ENCODE data around the gene SPNS2. TPM values are rescaled to one million over a fixed set of nuclear protein-coding genes. Genes with fewer than 3 reads are reported as not detected.

The SPNS2 gene
- polyA plus RNA-seq, 3 donors from 2014 or later, result 0.26 TPM; not detected in 2

DNA sequence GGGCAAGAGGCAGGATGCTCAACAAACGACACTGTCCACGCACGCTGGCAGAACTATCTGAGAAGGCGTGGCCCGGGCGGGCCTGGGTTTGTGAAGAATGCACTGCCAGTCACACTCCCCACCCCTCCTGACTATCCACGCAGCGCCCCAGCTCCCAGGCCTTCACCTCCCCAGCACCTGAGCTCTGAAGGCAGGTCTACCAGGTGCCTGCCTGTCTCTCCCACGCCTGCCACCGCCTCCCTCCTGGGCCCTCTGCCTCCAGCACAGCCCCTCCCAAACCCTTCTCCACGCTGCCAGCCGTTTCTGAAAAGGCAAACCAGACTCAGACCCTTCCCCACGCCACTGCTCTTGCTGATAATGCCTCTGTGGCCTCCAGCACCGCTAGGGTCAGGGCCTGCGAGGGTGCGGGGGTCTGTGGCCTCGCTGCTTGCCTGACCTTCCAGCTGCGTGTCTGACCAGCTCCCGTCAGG lies 44.9 kb downstream of the SPNS2 start:
- Mint-ChIP-seq H3K4me1 (no peaks in the 10 kb centered on the region), H3K9me3 (no peaks in the 10 kb centered on the region), H3K4me3 (no peak overlapping the region), H3K36me3 (peaks cover 4 to 10% (median 5%) of the 10 kb centered on the region in 3 donors), H3K27me3 (ENCODE audit: low read depth in 3 of 3) (peaks cover 0 to 2% (median 0%) of the 10 kb centered on the region in 3 donors), H3K27ac (no peak overlapping the region)
- DNase-seq, result no peak

DNA sequence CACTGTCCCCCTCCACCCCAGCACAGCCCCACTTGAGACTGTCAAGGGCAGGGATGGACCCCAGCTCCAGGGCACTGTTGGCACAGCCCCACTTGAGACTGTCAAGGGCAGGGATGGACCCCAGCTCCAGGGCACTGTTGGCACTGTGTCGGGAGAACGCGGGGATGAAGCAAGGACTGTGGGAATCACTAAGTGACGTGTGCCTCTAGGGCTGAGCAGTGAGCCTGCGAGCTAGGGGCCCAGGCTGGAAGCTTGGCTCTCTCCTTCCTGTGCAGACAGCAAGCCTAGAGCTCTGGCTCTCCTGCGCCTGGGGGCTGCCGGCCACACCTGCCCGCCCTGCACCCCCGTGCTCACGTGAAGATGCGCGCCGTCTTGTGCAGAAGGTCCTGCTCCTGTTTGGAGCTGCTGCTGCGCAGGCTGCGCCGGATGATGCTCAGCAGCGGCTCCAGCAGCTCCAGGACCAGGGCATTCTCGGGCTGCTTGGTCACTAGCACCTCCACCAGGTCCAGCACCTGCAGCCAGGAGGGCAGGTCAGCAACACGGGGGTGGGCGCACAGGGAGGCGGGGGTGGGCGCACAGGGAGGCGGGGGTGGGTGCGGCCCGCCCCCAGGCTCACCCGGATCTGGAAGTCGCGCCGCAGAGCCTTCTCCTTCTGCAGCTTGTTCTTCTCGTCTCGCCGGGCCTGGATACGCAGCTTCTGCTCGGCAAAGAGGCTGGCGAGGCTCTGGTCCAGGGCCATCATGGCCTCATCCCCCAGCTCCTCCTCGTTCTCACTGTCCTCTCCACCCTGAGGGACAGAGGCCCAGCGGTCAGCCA lies 45.7 kb downstream of the SPNS2 start:
- Mint-ChIP-seq H3K36me3 (peaks cover 4 to 10% (median 5%) of the 10 kb centered on the region in 3 donors), H3K4me1 (no peaks in the 10 kb centered on the region), H3K9me3 (no peaks in the 10 kb centered on the region), H3K4me3 (no peak overlapping the region), H3K27me3 (ENCODE audit: low read depth in 3 of 3) (peaks cover 0 to 2% (median 0%) of the 10 kb centered on the region in 3 donors), H3K27ac (no peak overlapping the region)
- no peak for DNase-seq

DNA sequence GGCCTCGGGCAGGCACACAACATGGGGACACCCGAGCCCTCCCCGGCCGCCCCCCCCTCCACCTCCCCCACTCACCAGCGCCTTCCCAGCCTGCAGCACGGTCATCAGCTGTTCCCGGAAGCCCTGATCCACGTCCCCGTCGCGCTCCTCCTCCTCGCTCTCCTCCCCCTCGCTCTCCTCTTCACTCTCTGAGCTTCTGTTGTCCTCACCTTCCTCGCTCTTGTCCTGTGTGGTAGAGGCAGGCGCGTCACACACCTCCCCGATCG lies 46.2 kb downstream of the SPNS2 start:
- H3K4me1 Mint-ChIP-seq, result no peaks in the 10 kb centered on the region
- peaks cover 0 to 2% (median 0%) of the 10 kb centered on the region in 3 donors for H3K27me3 Mint-ChIP-seq (ENCODE audit: low read depth in 3 of 3)
- H3K4me3 Mint-ChIP-seq, result no peak overlapping the region
- DNase-seq, result no peak
- H3K9me3 Mint-ChIP-seq, result no peaks in the 10 kb centered on the region
- H3K27ac Mint-ChIP-seq, result no peak overlapping the region
- peaks cover under 1 to 6% (median 4%) of the 10 kb centered on the region in 3 donors for H3K36me3 Mint-ChIP-seq

DNA sequence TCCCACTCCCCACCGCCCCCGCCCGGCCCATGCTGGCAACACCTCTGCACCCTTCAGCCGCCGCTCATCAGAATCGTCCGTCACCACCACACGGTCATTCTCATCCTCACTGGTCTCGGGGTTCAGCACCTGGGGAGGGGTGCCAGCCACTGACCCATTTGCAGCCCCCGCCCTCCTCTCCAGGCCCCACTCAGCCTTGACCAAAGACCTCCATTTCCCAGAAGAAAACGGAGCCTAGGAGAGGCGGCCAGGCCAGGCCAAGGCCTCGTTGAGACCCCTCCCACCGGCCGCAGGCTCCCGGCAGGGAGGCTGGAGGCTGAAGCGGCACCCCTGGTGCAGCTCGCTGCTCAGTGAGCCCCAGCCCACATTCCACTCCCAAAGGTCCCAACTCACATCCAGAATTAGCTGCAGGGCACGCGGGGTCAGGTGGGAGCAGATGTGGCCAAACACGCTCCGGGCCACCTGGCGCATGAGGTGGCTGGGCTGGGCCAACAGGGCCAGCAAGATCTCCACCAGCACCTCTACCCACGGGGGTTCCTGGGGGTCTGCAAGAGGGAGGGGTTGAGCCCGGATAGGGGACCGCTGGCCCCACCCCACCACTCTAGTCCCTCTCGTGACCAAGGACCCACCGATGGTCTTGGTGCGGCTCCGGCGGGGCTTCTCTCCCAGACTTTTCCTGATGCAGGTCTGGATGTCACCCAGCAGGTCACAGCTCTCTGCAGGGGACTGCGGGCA lies 46.7 kb downstream of the SPNS2 start:
- peaks cover 0 to 6% (median 4%) of the 10 kb centered on the region in 3 donors for H3K36me3 Mint-ChIP-seq
- no peaks in the 10 kb centered on the region for H3K4me1 Mint-ChIP-seq
- H3K27ac Mint-ChIP-seq, result no peak overlapping the region
- no peak for DNase-seq
- peaks cover 0 to 2% (median 0%) of the 10 kb centered on the region in 3 donors for H3K27me3 Mint-ChIP-seq (ENCODE audit: low read depth in 3 of 3)
- H3K4me3 Mint-ChIP-seq, result no peak overlapping the region
- no peaks in the 10 kb centered on the region for H3K9me3 Mint-ChIP-seq

DNA sequence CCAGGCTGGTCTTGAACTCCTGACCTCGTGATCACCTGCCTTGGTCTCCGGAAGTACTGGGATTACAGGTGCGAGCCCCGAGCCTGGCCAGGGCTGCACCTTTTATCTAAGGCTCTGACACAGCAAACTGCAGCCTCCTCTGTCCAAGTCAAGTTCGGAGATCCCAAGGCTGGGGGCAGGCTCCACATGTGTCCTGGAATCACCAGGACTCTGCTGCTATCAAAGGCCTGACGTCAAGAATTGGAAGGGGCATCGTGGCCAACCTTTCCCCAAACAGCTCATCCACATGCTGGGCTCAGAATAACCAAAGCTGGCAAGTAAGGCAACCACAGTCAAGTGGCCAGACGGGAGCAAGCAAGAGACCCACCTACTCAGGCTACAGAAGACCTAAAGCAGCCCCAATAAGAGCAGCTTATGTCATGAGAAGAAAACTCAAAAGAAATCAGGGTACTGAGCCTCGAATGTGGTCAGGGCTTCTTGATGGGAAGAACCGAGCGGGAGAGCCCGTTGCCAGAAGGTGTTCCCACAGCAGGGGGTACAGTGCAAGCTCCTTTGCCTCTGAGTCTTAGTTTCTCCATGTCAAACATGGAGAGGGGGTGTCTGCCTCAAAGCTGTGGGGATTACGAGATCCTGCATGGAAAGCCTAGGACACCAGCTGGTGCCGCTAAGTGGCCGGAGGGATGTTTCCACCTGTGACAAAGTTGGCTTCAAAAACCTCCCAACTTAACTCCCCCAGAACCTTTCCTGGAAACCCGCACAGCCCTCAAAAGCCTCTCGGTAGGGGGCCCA lies 48.6 kb downstream of the SPNS2 start:
- no peak for DNase-seq
- Mint-ChIP-seq H3K27ac (no peak overlapping the region), H3K27me3 (ENCODE audit: low read depth in 3 of 3) (peaks cover 0 to 2% (median 0%) of the 10 kb centered on the region in 3 donors), H3K36me3 (peaks cover 0 to 15% (median 8%) of the 10 kb centered on the region in 3 donors), H3K9me3 (no peaks in the 10 kb centered on the region), H3K4me3 (no peak overlapping the region), H3K4me1 (no peaks in the 10 kb centered on the region)

DNA sequence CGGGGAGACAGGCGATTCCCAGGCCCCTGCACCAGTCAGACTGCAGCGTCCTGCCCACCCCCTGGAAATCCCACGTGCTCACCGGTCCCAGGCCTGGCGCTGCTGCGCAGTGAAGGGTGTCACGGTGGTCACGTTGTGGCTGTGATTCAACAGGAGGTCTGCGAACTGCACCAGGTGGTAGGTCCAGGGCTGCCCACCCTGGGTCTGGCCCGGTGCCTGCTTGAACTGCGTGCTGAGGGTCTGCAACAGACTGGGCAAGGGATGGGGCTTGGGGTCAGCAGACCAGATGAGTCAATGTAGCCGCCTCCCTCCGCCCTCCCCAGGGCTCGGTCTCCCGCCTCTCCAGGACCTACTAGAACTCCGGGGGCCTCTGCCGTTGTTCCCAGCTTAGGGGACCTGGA lies 49.4 kb downstream of the SPNS2 start:
- no peak overlapping the region for H3K27ac Mint-ChIP-seq
- peaks cover 0 to 15% (median 8%) of the 10 kb centered on the region in 3 donors for H3K36me3 Mint-ChIP-seq
- no peak overlapping the region for H3K4me3 Mint-ChIP-seq
- no peak for DNase-seq
- H3K9me3 Mint-ChIP-seq, result no peaks in the 10 kb centered on the region
- peaks cover 0 to 2% (median 0%) of the 10 kb centered on the region in 3 donors for H3K27me3 Mint-ChIP-seq (ENCODE audit: low read depth in 3 of 3)
- H3K4me1 Mint-ChIP-seq, result no peaks in the 10 kb centered on the region

DNA sequence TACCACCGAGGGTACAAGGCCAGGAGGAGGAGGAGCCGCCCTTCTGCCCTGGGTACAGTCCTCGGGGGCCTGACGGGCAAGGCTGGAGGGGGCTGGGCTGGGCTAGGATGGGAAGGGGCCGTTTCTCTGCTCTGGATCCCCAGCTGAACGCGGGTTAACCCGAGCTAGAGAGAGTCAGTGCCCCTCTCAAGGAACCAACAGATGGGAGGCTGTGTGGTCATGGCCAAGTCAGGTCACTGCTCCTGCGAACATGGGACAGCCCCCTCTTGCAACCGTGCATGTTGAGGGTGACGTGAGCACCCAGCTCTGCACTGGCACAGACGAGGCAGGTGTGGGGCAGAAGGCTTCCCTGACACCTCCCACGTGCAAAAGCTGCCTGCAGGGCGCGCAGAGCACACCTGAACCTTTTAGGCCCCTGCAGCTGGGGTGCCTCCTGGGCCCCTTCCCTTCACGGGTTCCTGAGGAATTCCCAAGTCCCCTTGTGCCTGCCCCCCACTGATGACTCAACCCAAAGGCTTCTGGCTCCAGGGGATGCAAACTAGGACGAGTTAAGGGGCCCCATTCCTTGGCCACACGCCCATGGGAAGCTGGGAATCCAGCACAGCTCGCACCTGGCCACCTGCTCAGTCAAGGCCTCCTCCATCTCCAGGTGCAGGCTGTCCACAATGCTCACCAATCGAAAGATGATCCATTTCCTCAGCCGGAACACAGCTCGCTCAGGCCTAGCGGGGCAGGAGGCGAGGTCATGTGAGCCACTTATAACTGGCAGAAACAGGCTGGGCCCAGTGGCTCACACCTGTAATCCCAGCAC lies 50.2 kb downstream of the SPNS2 start:
- H3K36me3 Mint-ChIP-seq, result peaks cover 0 to 15% (median 8%) of the 10 kb centered on the region in 3 donors
- no peak overlapping the region for H3K4me3 Mint-ChIP-seq
- H3K27me3 Mint-ChIP-seq (ENCODE audit: low read depth in 3 of 3), result peaks cover 0 to 2% (median 0%) of the 10 kb centered on the region in 3 donors
- no peaks in the 10 kb centered on the region for H3K9me3 Mint-ChIP-seq
- H3K4me1 Mint-ChIP-seq, result peaks cover 4 to 5% of the 10 kb centered on the region in 2 donors
- DNase-seq, result no peak
- H3K27ac Mint-ChIP-seq, result no peak overlapping the region

DNA sequence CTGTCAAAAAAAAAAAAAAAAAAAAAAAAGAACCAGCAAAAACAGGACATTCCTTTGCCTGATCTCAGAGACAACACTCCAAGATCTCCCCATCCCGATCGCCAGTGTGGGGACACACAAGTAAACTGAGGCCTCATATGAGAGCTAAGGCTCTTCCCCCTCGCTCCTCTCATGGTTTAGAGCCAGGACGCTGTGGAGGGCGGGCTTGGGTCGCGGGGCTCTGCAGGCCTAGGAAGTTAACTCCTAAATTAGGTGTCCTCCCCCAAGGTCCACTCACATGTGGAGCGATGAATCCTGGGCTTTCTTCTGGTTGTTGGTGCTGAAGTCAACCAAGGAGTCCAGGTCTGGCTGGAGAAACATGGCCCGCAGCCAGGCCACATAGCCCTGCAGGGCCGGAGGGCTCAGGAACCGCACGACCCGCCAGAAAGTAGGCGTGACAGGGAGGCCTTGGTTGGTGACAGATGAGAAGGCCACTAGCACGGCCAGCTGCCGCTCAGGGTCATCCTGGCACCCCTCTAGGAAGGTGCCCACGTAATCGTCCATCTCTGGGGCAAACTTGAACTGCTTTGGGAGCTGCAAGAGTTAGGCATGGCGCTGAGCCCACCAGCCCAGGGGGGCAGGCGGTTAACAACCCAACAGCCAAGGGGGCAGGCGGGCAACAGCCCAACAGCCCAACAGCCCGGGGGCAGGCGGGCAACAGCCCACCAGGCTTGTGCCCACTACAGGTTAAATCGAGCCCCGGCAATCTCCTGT lies 51.3 kb downstream of the SPNS2 start:
- peaks cover 0 to 2% (median 1%) of the 10 kb centered on the region in 3 donors for H3K27me3 Mint-ChIP-seq (ENCODE audit: low read depth in 3 of 3)
- H3K27ac Mint-ChIP-seq, result no peak overlapping the region
- peaks cover 0 to 15% (median 8%) of the 10 kb centered on the region in 3 donors for H3K36me3 Mint-ChIP-seq
- H3K4me3 Mint-ChIP-seq, result no peak overlapping the region
- H3K9me3 Mint-ChIP-seq, result no peaks in the 10 kb centered on the region
- peaks cover 14 to 15% of the 10 kb centered on the region in 2 donors for H3K4me1 Mint-ChIP-seq
- no peak for DNase-seq

DNA sequence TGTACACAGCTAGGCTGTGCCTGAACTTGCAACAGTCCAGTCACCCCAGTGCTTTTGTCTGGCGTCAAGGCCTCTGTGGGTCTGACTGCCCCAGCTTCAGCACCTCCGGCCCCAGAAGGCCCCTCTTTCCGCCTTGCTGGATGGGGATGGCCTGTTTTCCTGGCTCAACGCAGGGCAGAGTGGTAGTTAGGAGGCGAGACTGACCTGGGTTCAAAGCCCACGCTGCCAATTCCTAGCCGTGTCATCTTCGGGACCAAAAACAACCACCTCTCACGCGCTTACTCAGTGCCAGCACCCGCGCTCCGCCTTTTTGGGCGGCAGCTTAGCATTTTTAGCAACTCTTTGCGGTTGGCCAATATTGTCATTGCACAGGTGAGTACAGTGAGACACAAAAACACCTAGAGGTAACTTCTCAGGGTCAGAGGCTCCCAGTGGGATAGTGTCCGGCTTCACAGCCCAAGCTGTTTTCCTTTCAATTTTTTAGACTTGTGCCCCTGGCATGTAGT lies 51.9 kb downstream of the SPNS2 start:
- H3K27ac Mint-ChIP-seq, result no peak overlapping the region

DNA sequence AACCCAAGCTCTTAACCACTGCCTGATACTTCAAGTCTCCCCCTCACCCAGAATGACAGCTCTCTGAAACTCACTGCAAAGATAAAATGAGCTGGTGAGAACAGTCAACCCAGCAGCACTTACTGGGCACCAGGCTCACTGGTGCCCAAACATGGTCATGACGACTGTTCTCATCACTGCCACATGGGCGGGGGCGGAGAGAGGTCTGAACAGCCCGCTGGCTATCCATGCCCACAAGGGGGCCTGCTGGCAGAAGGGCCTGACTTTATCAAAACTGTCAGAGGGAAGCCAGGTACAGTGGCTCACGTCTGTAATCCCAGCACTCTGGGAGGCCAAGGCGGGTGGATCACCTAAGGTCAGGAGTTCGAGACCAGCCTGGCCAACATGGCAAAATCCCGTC lies 52.5 kb downstream of the SPNS2 start:
- Mint-ChIP-seq H3K9me3 (no peaks in the 10 kb centered on the region), H3K27me3 (ENCODE audit: low read depth in 3 of 3) (peaks cover 0 to 6% (median 3%) of the 10 kb centered on the region in 3 donors), H3K4me3 (no peak overlapping the region), H3K4me1 (peaks cover 26 to 27% of the 10 kb centered on the region in 2 donors), H3K27ac (no peak overlapping the region), H3K36me3 (peaks cover 0 to 15% (median 8%) of the 10 kb centered on the region in 3 donors)
- DNase-seq, result no peak

More for the DNA sequence above, 51.9 kb downstream of the SPNS2 start:
- no peak for DNase-seq
- Mint-ChIP-seq H3K9me3 (no peaks in the 10 kb centered on the region), H3K36me3 (peaks cover 0 to 15% (median 8%) of the 10 kb centered on the region in 3 donors), H3K4me1 (peaks cover 20 to 21% of the 10 kb centered on the region in 2 donors), H3K27me3 (ENCODE audit: low read depth in 3 of 3) (peaks cover 0 to 6% (median 3%) of the 10 kb centered on the region in 3 donors), H3K4me3 (no peak overlapping the region)

DNA sequence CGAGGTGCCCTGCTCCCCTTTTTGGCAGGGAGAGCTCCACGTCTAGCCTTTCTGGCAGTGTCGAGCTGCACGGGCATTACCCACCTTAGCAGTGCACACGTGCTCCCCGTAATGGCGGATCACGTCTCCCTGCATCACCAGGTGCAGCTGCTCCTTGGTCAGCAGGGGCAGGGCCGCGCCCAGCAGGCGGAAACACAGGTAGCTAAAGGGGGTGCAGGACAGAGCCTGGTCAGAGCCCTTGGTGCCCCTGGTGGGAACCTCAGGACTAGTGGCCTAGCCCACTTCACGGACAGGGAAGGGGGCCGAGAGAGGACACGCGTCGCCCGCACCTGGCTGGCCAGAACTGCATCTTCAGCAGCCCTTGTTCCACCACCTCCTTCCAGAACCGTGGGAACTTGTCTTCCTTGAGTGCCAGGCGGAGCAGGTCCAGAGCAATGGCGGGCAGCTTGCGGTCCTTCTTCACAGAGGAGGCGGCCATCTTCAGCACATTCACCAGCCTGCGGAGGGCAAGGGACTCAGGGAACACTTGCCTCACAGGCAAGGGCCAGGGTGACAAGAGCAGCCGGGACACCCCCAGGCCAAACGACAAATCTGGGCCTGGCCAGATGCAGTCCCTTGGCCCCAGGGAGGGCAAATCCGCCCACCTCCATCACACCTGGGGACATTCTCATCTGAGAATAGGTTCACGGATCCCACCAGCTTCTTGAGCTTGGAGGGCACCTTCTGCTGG lies 53.3 kb downstream of the SPNS2 start:
- DNase-seq, result no peak
- Mint-ChIP-seq H3K9me3 (no peaks in the 10 kb centered on the region), H3K4me3 (peak overlapping the region in 1 of 5 donors; percentile 14), H3K4me1 (peaks cover 28 to 29% of the 10 kb centered on the region in 2 donors), H3K27ac (no peak overlapping the region), H3K27me3 (ENCODE audit: low read depth in 3 of 3) (peaks cover 0 to 6% (median 3%) of the 10 kb centered on the region in 3 donors), H3K36me3 (peaks cover 0 to 15% (median 8%) of the 10 kb centered on the region in 3 donors)

DNA sequence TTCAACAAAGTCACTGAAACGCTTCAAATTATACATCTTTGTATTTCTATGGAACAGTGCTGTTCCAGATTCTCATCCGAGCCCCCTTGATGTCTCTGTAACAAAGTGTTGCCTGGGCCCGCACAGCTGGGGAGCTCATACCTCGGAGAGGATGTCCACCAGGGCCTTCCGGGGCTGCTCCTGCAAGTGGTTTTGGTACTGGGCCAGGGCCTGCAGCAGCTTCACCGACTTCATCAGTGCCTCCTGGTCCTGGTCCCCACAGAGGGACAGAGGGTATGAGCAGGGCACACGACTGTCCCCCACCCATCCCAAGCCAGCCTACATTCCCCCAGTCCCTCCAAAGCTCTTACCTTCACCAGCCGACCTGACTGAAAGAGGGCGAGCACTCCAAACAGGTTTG lies 55.0 kb downstream of the SPNS2 start:
- H3K27me3 Mint-ChIP-seq (ENCODE audit: low read depth in 3 of 3), result peaks cover 0 to 6% (median 3%) of the 10 kb centered on the region in 3 donors
- H3K4me1 Mint-ChIP-seq, result peaks cover 28 to 29% of the 10 kb centered on the region in 2 donors
- peaks cover 0 to 10% (median 4%) of the 10 kb centered on the region in 3 donors for H3K36me3 Mint-ChIP-seq
- peak overlapping the region in 4 of 5 donors; percentile 95 to 97 (median 96) for H3K4me3 Mint-ChIP-seq
- DNase-seq, result no peak
- H3K9me3 Mint-ChIP-seq, result no peaks in the 10 kb centered on the region
- no peak overlapping the region for H3K27ac Mint-ChIP-seq

All from immature natural killer cell (primary cell).